A172 (cell line): ENCODE results near the gene RPGRIP1. TPM values are rescaled to one million over a fixed set of nuclear protein-coding genes. Genes with fewer than 3 reads are reported as not detected.
"Not testable (repeated sequence)": the region's sequence is repeated elsewhere in the genome, so short reads cannot be mapped to it uniquely, and the experiment has no call there.

Experiments
- DNase-seq: peaks from one replicate; pipeline ENCODE4 v3.0.0-alpha.2; 2015; ENCODE audit warnings: low spot score
- total RNA-seq: library from RNA; depleted of rRNA; stranded (reverse); fragments of >200 nt; shearing (Covaris generic); gene quantifications from 2 replicates; pipeline ENCODE4 v1.2.3, GENCODE V29; 2014

Gene RPGRIP1
- total RNA-seq, 1 experiment from 2014 or later: not detected

DNA sequence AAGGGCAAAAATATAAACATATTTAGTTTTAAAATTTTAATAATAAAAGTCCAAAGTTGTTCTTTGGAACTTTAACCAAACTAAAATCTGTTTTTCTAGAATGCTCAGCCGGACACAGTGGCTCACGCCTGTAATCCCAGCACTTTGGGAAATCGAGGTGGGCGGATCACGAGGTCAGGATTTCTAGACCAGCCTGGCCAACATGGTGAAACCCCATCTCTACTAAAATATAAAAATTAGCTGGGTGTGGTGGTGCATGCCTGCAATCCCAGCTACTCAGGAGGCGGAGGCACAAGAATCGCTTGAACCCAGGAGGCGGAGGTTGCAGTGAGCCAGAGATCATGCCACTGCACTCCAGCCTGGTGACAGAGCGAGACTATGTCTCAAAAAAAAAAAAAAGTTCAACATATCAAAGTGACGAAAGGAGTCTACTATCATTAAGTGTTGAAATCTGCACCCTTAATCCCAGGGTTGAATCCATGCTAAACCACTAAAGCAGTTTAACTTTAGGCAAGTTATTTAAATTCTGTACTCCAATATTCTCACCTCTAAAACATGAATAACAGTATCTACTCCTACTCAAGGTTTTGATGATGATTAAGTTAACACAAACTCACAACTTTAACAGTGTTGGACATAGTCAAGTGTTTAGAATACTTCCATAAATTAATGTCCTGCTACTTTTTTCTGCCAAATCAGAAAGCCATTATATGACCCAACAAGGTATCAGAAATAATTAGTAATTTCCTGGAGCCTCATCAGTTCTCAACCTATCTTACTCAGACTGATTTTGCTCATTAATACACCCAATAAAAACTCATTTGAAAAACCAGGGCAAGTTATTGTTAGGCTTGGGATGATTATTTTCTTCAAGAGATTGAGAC, 21.6 kb upstream of the RPGRIP1 start:
- DNase-seq: no peak

- no peak for DNase-seq
Measured at GRCh38 chr14:21258889-21259787, 20.7 kb upstream of the RPGRIP1 start.

DNA sequence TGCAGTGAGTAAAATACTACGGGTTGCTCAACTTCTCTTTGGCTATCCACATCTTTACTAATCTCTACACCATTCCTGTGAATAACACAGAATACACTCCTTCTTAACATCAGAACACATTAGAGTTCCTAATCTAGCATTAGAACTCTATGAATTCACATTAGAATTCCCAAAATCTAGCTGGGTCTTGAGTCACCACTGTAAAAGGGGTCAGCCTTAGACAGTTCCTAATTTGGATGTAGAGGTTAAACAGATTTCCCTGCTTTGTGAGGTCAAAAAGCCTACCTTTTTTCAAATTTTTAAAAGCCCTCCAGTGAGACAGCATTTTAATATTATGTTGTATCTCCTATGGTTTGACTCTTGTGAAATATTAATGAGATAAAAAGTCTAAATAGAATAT, 18.1 kb upstream of the RPGRIP1 start:
- DNase-seq: no peak

DNA sequence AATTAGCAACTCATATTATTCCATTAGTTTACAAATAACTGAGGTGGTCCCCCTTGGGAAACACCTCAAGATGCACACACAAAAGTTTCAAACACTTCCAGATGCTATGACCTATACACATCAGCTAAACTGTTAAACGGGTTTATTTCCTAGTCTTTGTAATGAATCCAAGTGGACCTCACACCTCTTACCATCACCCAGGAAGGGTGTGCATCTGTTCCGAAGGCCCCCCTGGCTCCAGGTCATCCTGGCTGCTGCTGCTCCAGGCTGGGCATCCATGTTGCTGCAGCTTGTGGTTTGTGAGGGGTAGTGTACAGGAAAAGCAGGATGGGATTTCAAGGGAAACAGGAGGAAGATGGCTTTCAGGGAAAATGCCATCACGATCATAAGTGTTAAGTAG, 17.5 kb upstream of the RPGRIP1 start:
- no peak for DNase-seq

GRCh38 chr14:21263284-21264024, 16.4 kb upstream of the RPGRIP1 start:
- DNase-seq: peak; percentile 20

DNA sequence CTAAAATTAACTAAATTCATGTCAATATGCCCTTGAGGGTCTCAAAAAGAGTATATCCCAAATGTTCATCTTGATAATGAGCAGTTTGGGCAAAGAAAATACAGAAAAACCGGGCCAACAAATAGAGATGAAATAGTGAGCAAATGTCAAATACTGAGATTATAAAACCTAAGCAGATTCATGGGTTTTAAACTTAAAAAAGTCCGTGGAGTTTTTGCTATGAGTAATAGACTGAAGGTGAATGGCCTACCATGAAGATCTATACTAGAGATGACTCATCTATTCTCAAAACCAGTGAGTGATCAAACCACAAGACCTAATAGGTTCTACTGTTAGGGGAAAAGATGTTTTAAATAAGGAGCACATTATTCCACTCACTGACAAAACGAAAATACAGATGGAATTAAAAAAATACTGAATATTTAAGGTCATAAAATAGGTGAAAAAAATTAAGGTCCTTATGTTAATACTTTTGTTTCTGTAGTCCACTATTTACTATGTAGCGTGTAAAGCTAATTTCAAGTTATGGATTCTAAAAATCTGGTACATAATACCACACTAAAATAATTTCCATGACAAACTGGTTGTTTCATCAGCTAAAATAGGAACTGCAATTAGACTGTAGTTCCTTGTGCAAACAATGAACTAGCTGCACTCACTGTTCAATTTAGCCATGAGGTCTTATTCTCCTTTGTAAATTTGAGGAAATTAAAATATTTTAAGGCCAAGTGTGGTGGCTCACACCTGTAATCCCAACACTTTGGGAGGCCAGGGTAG, 15.7 kb upstream of the RPGRIP1 start:
- peak; percentile 49 for DNase-seq

GRCh38 chr14:21267431-21267845, 12.4 kb upstream of the RPGRIP1 start:
- no peak for DNase-seq

DNA sequence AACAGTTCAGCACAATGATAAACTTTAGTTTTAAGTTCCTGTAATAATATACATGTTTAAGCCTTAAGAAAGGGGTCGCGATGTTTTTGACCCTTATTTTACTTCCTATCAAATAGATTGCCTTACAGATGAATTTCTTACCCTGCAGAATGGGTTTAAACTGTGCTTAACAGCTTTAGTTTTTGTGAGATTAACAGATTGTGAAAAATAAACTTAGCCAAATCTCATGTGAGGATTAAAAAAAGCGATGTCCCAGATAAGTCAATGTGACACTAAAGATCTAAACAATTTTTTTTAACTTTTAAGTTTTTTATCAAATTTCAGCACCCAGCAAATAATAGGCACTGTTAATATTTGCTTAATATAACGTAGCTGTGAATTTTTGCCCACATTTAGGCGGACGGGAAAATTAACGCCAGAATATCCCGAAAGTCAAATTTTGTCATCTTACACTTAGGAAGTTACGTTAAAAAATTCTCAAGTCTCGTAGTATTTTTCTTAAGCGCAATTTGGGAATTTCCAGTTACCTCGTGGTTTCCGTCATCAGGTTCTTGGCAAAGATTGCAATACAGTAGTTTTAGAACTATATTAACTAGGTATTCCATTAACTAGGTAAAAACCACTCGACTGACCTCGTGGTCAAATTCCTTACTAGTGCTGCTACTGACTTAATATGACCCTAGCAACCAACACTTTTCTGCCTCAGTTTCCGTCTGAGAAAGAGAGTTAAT, 11.8 kb upstream of the RPGRIP1 start:
- no peak for DNase-seq

GRCh38 chr14:21268617-21269251, 11.1 kb upstream of the RPGRIP1 start:
- peak; percentile 42 for DNase-seq

- DNase-seq: peak; percentile 99
Measured at GRCh38 chr14:21269252-21270046, 10.4 kb upstream of the RPGRIP1 start, which contains the start of gene HNRNPC. TSS of gene HNRNPC (minus strand) at chr14:21269442. CDS start at chr14:21234193, 35,249 bp downstream.

GRCh38 chr14:21272661-21273060, 7.2 kb upstream of the RPGRIP1 start:
- not testable (repeated sequence) for DNase-seq

GRCh38 chr14:21275261-21275858, 4.5 kb upstream of the RPGRIP1 start:
- DNase-seq: no peak

- no peak for DNase-seq
Measured at GRCh38 chr14:21278632-21279031, 1.3 kb upstream of the RPGRIP1 start.

- DNase-seq: not testable (repeated sequence)
Measured at GRCh38 chr14:21281917-21282316, 2.0 kb downstream of the RPGRIP1 start.

DNA sequence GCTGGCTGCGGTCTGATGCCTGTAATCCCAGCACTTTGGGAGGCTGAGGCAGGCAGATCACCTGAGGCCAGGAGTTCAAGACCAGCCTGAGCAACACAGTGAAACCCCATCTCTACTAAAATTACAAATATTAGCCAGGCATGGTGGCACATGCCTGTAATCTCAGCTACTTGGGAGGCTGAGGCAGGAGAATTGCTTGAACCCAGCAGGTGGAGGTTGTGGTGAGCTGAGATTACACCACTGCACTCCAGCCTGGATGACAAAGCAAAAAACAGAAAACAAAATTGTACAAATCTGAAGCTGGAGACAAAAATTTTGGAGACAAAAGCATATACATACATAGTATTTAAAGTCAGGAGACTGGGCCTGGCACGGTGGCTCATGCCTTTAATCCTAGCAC, 6.6 kb downstream of the RPGRIP1 start:
- not testable (repeated sequence) for DNase-seq

- no peak for DNase-seq
Measured at GRCh38 chr14:21287168-21287567, 7.3 kb downstream of the RPGRIP1 start.

GRCh38 chr14:21294026-21294425, 14.1 kb downstream of the RPGRIP1 start:
- not testable (repeated sequence) for DNase-seq

- DNase-seq: no peak
Measured at GRCh38 chr14:21298358-21298757, 18.5 kb downstream of the RPGRIP1 start.
